Stimulated activated CD4-positive, alpha-beta T cell treated with anti-CD3 and anti-CD28 coated beads, Interleukin-1b, Interleukin-23, amount 100 ng/mL, for 24 hours (primary cell): ENCODE measurements around the gene PCSK5.

Source experiments
- DNase-seq, 4 experiments: peaks; one replicate each; pipeline ENCODE4 v3.0.0-alpha.2; 2020; ENCODE audit warnings: low read depth in 4 of 4, low spot score in 1 of 4

The PCSK5 gene

DNA sequence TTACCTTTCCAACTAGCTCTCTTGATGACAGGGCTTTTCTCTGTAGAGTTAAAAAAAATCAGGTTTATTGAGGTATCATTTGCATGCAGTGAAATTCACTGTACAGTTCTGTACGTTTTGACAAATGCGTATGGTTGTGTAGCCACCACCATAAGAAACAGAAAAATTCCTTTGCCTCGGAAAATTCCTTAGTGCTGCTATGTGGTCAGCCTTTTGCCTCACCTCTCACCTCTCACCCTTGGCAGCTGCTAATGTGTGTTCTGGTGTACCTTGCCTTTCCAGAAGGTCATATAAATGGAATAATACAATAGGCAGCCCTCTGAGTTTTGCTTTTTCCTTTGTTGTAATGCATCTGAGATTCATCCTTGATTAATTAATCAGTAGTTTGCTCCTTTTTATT, 28.4 kb downstream of the PCSK5 start:
- DNase-seq = no peak

DNA sequence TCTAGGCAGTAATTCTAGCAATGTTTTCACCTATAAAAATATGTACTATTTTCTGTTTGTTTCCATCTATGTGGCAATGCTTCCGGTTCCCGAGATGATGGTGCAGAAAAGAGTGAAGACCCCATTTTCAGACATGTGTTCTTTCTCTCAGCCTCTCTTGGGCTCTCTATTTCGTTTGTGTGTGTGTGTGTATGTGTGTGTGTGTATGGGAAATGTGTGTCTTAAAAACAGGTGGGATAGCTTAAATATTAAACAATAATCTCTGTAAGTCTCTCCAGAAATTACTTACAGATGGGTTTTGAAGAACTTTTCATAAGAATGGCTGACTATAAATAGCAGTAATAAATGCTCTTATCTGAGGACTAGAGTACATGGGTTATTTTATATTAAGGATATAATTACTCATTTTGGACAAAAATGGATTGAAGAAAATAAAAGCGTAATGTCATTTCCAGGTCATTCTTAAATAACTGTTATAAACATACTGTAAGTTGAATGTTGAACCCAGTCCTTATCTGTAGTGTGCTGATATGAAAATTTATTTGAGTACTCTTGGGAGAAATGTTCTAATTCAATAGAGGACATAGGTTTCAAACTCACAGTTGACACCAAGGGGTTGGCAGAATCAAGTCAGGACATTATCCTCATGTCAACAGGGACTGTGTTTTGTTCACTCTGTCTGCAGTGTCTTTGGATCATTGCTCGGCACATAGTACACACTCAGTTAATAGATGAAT, 31.1 kb downstream of the PCSK5 start:
- DNase-seq = no peak

DNA sequence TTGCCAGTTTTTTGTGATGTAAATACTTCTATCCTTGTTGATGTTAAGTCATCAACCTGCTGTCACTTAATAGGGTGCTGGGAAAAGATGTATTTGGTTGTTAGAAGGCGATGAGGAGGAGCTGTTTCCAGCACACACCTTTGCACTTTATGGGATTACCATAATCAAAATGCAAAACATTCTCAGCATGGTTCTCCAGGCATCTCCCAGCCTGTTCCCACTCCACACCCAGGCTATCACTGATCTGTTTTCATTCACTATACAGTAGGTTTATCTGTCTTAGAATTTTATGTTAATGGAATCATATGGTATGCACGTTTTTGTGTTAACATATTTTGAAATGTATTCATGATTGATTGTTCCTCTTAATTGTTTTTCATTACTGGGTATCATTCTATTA, 35.9 kb downstream of the PCSK5 start:
- DNase-seq = no peak

DNA sequence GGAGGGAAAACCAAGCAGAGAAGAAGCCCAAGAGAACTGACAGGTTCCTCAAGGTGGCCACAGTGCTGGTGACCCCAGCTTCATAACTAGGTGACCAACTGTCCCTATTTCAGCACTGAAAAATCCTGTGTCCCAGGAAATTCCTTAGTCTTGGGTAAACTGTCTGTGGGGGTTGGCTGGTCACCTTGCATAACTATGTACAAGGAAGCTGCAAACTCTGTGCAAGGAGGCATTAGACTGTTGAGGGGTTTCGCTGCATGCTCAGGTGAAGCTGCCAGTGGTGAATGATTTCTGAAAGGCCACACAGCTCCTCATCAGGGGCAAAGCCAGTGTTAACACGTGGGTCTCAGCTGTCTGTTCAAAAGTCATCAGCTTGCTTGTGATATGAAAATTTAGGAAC, 36.9 kb downstream of the PCSK5 start:
- no peak for DNase-seq

DNA sequence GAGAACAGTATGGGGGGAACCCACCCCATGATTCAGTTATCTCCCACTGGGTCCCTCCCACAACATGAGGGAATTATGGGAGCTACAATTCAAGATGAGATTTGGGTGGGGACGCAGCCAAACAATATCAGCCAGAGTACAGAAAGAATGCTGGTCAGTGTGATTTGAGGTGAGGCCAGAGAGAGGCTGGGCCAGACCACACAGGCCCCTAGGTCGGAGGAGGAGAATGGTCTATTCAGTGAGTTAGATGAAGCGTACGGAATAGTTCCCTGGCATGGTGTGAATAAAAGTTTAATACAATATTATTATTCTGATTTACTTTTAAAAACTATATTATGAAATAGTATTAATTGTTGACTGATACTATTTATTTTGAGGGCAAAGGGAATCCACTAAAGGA, 39.7 kb downstream of the PCSK5 start:
- no peak for DNase-seq

DNA sequence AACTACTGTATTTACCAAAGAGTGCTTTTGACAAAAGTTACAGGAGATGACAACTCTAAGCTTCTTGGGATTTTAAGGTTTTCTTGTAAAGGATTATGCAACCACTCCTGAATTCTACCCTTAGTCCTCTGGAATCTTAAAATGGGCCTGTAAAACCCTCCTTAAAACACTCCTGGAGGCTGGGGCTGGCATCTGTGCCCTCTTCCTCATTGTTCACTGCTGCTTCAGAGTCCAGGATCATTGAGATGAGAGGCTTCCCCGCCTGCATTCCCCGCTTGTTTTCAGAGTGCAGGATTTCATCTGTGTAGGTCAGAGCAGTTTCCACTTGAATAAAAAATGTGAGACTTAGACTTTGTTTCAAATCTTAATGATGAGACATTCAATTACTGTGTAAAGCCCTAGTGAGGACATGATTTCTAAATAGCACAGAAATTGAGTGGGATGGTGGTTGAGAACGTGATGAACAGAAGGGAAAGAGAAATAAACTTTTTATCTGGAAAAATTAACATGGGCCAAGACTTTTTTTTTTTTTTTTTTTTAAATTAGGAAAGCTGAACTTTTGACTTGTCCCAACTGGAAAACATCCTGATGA, 40.4 kb downstream of the PCSK5 start:
- no peak for DNase-seq

DNA sequence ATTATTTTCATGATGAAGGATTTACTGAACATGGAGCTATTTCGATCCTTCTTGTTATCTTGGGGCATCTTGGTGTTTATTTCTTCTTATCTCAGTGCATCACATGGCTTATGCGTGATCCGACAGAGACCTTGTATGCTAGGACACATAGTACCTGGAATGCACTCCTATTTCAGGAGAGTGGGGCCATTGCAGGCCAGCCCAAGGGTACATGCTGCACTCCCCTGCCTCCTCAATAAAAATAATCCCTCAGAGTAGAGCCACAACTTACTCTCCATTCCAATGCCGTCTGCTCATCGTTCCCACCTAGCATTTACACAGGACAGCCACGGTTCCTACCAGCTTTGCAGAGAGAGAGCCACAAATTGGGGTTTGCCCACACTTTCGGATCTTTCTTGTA, 43.5 kb downstream of the PCSK5 start:
- no peak for DNase-seq

DNA sequence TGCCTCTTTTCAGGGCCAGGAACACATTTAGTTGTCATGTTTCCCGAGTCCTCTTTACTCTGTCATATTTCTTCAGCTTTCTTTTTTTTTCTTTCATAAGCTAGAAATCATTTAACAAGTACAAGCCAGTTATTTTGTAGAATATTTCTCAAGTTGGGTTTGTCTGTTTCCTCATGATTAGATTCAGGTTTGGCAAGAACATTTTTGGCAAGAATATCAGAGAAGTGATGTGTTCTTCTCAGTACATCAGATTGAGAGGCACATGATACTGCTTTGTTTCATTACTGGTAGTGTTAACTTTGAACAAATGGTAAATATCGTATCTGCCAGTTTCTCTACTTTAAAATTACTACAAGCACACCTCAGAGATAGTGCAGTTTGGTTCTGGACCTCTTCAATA, 45.1 kb downstream of the PCSK5 start:
- DNase-seq = no peak

DNA sequence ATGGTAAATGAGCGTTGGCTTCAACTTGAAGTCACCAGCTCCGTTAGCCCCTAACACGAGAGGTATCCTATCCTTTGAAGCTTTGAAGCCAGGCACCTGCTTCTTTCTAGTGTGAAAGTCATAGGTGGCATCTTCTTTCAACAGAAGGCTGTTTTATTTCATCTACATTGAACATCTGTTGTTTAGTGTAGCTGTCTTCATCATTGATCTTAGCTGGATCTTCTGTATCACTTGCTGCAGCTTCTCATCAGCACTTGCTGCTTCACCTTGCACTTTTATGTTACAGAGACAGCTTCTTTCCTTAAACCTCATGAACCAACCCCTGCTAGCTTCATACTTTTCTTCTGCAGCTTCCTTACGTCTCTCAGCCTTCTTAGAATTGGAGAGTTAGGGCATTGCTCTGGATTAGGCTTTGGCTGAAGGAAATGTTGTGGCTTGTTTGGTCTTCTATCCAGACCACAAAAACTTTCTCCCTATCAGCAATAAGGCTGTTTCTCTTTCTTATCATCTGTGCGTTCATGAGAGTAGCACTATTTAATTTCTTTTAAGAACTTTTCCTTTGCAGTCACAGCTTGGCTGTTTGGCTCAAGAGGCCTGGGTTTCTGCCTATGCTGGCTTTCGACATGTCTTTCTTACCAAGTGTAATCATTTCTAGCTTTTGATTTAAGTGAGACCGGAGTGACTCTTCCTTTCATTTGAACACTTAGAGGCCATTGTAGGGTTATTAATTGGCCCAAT, 47.2 kb downstream of the PCSK5 start:
- no peak for DNase-seq

DNA sequence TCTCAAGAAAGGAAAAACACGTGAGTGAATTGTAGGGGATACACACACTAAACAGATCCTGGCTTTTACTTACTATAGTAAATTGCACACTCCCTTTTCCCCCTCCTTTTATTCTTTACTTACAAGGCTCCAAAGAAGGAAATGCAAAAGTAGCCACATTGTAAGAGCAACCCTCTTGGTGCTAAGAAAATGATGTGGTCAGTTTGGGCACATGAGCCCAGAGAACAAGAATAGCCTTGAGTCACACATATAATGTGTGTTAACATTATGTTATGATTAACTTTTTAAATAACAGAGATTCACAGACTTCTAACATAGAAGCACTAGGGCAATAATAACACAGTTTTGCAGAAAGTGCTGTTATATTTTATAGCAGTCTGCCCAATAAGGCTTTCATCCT, 48.5 kb downstream of the PCSK5 start:
- no peak for DNase-seq

DNA sequence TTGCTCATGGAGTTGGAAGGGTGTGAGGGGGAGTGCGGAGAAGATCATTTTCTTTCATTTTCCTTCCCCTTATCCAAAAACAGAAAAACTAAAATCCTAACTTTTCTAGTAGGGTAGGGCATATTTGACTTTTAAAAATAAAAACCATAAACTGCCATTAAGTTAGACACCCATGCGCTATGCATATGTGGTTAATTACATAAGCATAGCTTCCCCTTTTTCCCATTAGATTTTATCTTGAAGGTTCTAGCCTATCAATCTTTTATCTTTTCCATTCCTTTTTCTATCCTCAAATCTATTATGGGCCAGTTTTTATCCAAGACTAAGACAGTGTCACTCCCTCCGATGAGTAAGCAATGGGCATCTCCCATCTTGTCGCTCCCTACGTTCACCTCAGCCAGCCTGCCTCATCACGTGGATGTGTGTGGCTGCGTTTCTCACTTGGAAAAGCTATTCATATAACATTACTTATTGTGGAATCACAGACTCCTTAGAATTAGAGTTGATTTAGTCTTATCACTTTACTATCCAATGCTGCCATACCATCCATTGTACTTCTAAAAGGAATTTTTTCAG, 49.2 kb downstream of the PCSK5 start:
- no peak for DNase-seq

DNA sequence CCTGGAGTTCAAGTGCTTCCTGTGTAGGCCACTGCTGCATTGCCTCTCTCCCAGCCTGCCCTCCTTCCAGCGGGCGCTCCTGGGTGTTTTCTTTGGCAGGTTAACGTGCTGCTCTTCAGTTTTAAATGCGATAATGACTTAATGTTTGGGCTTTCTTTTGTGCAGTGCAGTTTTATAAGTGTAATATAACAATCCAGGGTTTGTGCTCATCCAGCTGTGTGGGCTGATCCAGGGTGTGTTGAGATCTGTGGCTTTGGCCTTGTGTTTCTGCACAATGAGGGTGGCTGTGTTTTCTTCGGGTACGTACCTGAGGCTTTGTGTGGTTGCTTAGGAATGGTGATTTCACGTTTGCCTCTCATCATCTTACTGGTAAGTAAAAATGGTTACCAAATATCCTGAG, 50.6 kb downstream of the PCSK5 start:
- no peak for DNase-seq

DNA sequence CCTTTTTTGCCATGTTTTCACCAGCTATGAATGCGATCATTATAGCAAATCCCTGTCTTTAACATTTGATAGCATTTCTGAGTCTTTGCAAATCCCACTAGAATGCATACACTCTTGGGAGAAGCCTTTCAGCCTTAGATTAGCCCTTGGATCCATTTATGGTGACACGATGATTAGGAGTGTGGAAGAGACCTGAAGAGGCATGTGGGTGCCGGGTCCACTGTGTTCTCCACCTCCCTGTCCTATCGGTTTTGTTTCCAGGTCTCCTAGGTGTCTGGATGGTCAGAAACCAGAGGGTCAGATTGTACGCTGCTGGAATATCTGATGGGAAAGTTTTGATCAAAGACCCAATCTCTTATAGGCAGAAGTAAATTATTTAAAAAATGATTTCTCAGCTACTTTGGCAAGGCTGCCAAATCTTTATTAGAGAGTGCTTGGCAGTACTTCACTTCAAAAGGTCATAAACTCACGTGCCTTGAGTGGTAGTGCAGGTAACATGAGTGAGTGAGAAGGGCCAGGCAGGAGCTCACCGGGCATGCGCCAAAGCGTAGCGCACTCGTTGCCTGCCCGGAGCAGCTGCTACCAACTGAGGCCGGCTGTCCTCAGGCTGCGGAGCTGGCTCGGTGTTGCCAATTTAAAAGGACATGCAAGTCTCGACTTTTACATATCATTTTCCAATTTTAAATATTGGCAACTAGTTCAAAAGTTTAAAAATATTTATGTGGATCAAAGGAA, 51.3 kb downstream of the PCSK5 start:
- no peak for DNase-seq

DNA sequence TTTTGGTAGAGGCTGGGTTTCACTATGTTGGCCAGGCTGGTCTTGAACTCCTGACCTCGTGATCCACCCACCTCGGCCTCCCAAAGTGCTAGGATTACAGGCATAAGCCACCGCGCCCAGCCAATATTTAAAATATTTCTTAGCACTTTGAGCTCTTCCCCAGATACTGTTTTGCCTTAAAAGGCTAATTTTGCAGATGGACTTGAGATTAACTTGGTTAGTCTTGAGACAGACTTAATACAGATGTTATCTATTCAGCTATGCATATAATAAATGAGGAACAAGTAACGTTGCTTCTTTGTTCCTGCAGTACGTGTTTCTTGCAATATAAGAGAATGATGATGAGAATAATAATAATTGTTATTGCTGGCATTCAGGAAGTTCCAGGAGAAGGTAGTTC, 56.3 kb downstream of the PCSK5 start:
- no peak for DNase-seq

DNA sequence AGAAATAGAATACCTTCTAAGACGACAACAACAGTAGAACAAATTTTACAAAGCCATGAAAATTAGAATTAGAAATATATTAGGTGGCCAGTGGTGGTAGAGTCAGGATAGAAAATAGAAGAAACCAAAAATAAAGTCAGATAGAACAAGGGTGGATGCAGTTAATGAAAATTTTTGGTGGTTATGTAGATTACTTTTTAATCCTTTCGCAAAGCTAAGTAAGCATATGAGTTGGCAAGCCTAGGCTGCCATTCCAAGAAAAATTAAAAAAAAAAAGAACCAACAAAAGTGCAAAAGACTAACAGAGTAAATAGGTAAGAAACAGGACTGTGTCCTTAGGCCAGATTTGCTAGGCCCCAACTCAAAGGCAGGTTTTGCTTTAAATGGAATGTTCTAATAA, 56.8 kb downstream of the PCSK5 start:
- DNase-seq = no peak

DNA sequence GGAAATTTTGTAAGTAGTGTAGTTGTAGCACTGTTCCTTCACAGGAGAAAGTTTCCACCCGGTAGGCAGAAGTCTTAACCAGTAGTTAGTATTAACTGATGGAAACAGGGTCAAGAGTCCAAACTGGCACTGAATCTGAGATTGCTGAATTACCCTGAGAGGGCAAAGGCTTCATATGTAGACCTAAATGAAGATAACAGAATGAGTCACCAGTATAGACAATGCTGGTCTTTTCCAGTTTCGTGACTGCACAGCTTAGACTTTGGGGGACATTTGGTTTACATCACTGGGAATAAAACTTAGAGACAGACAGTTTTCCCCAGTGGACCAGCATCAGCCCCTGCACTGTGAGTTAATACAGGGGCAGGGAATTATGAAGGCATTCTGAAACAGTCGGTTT, 60.5 kb downstream of the PCSK5 start:
- no peak for DNase-seq

DNA sequence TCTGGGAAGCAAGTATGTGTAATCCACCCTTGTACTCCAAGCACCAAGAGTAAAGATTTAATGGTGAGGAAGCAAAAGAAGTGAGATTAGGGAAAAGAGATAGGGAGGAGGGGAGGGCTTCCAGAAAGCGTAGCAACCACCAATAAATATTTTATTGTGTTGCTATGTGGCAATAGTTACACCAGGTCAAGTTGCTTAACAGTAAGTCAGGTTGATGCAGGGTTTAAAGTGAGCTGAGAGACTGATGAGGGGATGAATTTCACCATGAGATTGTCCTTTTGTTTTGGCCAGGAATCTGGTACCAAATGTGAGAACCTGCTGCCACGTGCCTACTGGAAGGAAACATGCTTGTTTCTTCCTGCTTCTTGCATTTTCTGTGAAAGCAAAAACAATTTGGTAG, 62.7 kb downstream of the PCSK5 start:
- no peak for DNase-seq

DNA sequence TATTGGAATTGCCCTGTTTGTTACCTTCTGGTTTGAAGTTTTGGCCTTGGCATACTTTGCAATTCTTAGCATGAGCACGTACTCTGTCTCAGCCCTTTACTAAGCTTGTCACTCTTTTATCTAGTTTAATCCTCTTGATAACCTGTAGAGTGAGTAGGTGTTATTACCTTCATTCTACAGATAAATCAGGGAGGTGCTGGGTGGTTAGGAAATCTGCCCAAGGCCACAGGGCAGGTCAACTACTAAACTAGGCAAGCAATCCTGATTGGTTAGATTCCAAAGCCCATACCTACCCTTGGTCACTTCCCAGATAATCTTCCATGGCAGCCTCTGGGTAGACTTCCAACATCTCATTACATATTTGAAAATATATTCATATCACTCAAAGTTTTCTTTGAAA, 65.7 kb downstream of the PCSK5 start:
- DNase-seq = no peak

DNA sequence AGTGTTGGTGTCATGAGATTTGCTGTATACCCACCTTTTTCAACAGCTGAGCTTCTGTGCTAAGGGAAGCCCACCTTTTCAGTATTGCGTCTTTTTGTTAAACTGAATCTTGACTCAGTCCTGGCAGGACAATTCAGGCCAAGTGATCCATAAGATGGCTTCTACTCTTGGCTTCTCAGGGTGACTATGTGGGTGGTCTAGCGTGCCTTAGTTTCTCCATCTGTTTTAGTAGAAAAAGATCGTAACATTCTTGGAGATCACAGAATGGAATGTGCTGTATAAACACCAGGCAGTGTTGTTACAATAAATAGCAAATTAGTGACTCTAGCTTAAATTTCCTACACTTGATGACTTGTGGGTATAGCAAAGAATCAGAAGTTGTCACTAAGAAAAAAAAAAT, 66.6 kb downstream of the PCSK5 start:
- no peak for DNase-seq

DNA sequence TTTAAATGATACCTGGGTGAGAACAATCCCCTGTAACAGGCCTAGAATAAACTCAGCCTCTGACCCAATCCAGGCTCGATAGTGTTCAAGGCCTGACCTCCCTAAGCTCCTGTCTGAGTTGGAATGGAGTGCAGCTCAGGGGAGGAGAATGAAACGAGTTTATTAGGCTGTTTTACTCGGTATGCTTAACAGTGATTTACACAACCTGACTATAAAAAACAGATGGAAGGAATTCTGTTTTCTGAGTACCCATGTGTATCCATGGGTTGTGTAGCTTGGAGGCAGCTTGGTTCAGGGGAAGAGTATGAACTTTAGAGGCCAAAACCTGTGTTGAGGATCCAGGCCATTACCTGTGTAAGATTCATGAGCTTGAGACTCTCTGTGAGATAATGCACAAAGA, 67.8 kb downstream of the PCSK5 start:
- DNase-seq = no peak

DNA sequence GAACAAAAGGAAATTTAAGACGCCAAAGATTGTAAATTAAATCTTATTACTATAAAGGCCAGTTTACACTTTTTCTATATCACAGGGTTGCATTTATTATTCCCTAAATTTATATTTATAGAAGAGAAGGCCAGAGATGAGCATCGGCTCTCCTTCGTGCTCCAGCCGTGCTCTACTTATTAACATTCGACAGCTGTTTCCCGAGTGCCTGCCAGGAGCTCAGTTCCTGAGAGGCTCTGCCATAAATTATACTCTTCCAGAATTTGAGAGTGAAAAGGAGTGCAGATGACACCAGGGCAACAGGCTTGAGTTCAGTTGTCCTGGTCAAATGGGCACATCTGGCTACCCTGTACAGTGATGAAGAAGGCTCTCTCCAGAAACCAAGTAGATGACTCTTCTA, 70.1 kb downstream of the PCSK5 start:
- DNase-seq = no peak
